GM12892 (cell line): Measurements from ENCODE around the gene LIN37.

Experiments
- POLR2A ChIP-seq: IDR thresholded peaks from 2 replicates; pipeline ENCODE4 v1.6.1; 2011; ENCODE audit warnings: low read depth, low read length, control low read depth
- POLR2AphosphoS5 ChIP-seq: IDR thresholded peaks from 2 replicates; pipeline ENCODE4 v1.6.1; 2011; ENCODE audit warnings: low read depth, low read length, control low read depth
- TAF1 ChIP-seq: IDR thresholded peaks from 2 replicates; pipeline ENCODE4 v1.6.1; 2011; ENCODE audit warnings: low read depth, mild to moderate bottlenecking, control low read depth, low read length, borderline replicate concordance

DNA sequence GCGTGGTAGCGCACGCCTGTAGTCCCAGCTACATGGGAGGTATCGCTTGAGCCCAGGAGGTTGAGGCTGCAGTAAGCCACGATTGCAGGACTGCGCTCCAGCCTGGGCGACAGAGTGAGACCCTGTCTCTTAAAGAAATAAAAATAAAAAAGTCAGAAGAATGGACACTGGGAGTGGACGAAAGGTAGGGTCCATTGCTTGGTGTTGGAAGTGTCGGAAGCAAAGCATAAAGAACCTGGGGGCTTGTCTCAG, 26.6 kb downstream of the LIN37 start:
- TF ChIP-seq POLR2A (no peak), POLR2AphosphoS5 (no peak), TAF1 (no peak)
